HG02938 (cell line): ENCODE measurements around the gene KCNQ1.

Experiments
- ATAC-seq: cut with Tn5 transposase; IDR thresholded peaks from one replicate; pipeline ENCODE4 v1.9.1; 2021; ENCODE audit warnings: mild to moderate bottlenecking, moderate library complexity; ENCODE audit not compliant: unreplicated experiment

The KCNQ1 gene

DNA sequence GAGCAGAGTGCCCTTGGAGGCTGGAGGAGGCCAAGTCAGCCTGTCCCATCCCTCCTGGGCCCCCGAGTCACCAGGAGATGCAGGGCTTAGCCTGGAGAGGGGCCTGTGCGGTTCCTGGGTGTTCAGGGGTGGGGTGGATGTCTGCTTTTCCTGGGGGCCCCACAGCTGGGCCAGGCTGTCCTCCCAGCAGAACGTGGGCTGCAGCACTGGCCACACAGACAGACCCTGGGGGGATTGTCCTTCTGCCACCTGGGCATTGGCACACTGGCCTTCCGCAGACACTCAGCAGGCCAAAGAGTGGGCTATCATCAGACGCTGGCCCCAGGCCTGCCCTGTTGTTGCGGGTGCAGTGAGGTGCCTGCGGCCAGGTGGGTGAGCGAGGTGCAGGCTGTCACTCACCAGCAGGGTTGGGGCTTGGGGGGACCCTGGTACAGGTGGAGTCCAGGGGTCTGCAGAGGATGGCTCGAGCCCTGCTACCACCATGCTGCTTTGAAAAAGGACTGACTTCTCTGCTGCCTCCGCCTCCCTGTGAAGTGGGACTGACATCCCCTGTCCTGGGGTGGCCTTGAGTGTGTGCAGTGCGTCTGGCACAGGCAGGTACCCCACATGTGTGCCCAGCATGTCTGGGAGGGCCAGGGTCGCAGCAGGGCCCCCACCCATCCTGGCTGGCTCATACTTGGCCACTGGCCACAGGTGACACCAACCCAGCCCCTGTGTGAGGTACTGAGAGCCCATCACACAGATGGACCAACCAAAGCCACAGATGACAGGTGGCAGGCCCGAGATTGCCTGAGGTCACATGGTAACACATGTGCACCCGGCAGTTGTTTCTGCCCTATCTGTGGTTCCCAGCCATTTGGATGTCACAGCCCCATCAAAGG lies 294.0 kb downstream of the KCNQ1 start:
- ATAC-seq = no peak

DNA sequence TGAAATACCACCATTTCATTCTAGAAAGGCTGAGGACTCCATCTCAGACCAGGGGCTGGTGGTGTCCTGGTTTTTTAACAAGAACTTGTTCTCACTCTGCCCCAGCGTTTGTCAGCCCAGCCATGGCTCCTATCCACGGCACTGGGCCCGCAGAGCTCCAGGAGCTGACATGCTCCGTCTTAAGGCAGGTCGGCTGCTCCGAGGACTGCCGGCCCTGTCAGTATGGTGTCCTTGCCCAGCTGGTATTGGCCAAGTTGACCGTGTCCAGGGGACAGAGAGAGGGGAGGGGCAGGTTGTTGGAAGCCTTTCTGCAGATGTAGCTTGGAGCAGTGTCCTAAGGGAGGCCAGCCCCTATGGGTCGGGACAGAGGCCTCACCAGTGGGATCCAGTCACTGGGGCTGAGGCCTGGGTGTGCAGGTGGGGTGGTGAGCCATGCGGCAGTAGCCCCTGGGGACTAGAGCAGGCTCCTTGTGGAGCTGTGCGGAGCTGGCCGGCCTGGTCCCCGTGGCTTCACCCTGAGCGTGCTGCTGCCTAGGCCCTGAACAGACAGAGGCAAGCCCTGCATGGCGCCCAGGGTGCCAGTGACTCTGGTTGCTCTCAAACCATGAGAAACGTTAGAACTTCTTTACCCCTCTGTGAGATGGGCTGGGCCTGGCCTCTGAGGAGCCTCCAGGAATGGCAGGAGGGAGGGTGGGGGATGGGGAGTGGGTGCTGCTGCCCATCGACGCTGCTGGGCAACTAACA lies 294.9 kb downstream of the KCNQ1 start:
- ATAC-seq = no peak

DNA sequence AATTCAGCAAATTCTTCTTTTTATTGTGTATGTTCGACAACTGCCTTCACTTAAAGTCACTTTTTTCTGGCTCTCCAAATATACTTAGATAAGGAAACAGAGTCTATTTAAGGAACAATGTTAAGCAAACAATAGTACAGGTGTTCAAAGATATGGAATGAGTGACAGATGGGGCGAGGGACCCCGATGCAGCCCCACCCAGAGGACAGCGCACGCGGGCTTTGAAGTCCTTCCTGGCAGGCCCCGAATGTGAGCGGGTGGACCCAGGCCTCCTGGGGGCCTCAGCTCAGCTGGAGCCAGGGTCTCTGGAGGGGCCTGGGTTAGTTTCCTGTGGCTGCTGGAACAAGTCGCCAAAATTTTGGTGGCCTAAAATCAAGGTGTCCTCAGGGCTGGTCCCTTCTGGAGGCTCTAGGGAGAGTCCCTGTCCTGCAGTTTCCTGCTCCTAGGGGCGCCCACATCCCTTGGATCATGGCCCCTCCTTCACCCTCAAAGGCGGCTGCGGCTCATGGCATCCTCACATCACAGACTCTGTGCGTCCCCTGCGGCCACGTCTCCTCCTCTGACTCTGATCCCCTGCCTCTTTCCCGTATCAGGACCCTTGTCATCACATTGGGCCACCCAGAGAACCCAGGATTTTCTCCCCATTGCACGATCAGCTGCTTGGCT lies 295.6 kb downstream of the KCNQ1 start:
- no peak for ATAC-seq

DNA sequence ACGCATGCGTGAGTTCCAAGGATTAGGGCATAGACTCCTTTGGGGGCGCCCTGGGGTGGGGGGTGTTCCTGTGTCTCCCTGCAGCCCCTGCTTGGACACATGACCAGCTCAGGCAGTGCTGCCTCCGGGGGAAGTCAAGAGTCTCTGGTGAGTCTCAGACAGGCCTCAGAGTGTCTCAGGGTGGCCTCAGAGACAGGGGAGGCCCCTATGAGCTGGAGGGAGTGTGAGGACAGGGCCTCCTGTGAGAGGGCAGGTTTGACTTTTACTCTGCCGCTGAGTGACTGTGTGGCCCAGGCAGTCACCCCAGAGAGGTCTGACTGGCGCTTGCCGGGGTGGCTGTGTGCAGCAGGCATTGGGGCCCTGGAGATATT lies 296.2 kb downstream of the KCNQ1 start:
- ATAC-seq = no peak

DNA sequence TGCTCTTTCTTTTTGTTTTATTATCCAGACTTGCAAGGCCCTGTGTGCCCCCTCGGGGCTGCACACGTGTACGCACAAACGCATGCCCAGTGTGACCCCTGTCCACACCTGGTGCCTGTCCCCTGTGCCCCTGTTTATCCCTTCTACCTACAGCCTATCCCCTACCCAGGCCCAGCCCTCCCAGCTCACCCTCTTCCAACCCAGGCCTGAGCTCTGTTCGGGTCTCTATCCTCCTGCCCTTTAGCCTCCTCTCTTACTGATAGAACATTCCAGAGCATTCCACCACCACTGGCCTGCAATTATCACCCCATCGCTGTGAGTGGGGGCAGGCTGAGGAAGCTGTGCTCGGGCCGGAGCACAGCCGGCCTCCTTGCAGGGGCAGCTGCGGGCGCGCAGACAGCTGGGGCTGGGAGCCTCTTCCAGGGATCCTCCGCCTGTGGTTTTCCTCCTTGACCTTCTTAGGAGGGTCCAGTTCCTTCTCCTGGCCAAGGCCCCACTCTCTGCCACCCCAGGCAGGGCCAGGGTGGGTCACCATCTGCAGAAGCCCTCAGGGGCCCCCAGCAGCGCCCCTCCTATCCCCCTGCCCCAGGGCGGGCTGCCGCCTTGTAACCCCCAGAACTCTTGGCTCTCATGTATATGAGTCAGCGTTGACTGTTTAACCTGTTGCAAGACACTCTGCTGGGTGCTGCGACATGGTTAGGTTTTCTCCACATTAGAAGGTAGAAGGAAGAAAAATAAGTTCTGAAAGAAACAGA lies 296.7 kb downstream of the KCNQ1 start:
- no peak for ATAC-seq

DNA sequence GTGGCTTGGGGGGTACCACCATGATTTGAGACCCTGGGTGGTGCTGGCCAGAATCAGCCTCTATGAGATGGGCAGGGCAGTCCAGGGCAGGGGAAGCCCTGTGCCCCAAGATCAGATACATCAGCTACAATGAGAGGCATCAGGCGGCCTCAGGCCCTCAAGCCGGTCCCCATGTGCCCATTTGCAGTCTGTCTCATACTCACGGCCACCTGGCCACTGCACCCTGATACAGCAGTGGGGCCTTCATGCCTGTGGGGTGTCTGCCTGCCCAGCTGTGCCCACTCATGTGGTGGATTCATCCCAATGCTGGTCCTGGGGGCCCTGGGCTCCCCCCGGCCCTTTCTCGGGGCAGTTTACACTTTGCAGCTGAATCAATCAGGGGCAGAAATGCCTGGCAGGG lies 297.4 kb downstream of the KCNQ1 start:
- ATAC-seq = no peak

DNA sequence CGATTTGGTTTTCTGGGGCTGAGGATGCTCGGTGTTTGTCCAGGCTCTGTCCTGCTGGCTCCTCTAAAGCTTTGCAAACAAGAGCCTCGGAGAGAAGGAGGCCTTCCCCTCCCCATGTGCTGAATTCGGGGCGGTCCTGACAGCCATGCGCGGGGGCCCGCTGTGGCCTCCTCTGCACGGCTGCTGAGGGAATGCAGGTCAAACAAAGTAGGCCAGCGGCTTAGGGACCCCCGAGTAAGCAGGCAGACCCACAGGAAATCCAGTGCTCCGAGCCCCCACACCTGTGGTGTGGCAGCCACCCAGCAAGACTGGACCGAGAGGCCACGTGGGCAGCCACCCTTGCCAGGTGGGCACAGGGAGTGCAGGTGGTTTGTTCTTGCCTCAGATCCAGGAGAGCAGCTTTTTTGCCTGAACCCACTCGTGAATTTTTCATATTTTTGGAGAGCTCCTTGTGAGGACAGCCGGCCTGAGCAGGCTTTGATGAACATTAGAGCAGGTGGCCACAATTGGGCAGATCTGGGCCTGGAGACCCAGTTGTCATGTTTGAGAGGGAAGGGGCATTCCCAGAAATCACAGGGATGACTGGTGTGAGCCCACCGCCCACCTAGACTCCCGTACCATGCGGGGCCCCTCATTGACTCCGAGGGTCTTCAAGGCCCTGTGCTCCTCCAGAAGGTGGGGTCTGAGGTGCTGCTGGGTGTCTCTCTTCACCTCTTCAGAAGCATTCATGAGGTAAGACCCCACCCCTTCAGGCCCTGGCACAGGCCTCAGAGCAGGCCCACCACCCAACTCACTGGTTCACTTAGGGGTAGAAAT lies 298.0 kb downstream of the KCNQ1 start:
- ATAC-seq = no peak

DNA sequence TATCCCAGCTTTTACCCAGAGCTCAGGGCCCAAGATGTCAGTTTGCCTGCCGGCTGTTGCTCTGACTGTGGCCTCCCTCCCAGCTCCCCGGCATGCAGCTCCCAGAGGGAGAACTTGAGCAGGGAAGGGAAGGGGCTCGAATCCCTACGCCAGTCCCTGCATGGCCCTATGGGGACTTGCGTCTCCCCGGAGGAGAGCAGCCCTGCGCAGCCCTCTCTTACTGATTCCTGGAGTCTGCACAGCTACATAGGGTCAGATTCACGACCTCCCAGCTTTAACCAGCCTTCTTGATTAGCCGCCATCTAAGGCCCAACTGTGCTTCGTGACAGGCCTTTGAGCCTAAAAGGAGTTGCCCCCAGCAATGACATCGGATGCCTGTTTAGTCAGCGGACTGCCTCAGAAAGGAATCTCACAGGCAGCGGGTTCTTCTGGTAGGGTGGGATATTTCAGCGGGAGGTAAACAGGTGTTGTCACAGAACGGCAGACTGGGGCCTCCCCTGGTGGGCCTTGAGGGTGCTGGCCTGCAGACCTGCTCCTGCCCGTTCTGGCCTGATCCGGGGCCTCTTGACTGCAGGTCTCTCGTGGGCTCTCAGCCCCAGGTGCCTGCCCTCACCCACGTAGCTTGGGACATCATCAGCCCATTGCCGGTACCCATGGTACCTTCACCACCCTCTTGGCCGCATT lies 298.8 kb downstream of the KCNQ1 start:
- no peak for ATAC-seq

DNA sequence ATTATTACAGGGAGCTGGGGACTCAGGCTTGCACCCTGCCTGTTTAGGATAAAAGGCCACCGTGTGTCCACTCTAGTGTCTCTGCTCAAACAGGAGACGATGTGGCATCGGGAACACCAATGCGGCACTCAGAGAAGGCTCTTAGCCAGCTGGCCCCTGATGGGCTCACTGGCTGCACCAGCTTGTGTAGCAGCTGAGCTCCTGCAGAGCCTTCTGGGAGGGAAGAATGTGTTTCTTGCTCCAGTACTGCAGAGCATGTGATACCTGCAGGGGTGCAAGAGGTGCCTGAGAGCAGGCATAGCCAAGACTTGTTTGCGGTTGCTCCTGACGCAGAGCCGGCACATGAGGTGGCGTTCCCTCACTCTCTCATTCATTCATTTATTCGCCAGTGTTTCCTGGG lies 299.4 kb downstream of the KCNQ1 start:
- no peak for ATAC-seq

DNA sequence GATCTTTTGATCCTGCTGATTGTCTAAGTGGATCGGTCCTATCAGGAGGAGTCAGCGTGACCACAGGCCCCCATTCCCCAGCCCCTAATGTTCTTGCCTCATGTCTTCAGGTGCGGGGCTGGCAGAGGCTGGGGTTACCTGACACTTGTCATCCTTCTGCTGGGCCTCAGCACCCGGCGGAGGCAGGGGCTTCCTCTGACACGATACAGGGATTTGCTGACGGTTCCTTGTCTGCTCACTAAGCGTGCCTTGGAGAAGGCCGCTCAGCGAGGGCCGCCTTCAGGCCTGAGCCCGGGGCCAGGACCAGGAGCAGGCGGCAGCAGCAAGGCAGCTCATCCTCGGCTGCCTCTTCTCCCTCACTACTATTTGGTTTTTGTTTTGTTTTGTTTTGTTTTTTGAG lies 300.7 kb downstream of the KCNQ1 start:
- no peak for ATAC-seq

DNA sequence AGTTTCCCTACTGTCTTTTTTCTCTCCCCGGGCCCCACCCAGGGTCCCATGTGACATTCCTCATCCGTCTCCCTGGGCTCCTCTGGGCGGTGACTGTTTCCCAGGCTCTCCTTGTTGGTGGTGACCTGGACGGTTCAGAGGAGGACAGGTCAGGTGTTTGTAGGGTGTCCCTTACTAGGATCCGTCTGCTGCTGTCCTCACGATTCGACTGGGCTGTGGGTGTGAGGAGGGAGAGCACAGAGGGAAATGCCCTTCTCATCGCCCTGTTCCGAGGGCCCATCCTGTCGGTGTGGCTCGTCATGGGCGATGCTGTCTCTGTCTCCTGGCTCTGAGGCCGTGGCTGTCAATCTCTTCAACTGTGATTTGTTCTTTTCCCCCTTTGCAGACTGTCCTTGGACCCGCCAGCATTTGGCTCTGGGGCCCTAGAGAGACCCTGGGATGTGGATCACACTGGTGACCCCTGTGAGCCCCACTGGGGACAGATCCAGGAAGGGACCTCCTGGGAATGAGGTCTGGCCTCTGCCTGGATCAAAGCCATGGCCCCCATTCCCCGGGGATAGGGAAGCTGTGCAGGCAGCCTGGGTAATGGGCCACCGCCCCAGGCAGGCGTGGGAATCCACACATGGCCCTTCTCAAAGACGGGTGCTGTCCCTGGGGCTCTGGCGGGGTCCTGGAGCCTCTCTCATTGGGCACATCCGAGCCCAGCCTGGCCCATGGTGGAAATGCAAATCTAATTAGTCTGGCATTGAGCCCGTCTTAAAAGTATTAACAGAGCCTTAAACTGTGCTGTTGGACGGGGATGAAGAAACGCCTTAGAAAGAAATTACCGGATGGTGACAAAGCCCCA lies 301.8 kb downstream of the KCNQ1 start:
- ATAC-seq = no peak

DNA sequence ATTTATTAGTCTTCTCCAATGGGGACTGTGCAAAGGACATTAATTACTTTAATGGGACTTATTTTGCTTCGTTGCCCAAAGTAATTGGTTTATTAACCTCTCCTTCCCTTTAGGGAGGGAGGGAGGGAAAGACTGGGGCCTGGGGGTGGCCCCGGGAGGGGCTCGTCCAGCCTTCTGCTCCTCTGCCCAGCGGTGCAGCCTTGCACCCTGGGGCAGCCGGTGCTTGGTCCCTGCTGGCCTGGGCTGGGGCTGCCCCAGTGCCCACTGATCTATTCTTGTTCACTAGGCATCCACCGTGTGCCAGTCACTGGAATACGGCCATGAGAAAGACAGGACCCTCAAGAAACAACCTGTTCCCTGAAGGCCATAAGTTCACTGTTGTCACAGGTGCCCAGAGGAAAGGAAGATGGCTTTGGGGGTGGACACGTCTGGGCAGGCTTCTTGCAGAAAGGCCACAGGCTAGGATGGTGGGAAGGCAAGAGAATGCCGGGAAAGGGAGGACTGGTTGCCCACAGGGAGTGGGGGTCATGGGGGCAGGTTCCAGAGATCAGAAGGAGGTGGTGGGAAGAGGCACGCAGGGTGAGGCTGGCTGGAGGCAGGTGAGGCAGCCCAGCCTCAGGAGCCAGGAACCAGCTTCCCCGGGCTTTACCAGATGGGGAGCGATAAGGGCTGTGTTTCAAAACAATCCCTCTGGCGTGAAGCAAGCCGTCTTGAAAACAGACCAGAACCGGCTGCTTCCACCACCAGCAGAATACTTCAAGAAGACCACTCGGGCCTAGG lies 302.6 kb downstream of the KCNQ1 start:
- ATAC-seq = no peak

DNA sequence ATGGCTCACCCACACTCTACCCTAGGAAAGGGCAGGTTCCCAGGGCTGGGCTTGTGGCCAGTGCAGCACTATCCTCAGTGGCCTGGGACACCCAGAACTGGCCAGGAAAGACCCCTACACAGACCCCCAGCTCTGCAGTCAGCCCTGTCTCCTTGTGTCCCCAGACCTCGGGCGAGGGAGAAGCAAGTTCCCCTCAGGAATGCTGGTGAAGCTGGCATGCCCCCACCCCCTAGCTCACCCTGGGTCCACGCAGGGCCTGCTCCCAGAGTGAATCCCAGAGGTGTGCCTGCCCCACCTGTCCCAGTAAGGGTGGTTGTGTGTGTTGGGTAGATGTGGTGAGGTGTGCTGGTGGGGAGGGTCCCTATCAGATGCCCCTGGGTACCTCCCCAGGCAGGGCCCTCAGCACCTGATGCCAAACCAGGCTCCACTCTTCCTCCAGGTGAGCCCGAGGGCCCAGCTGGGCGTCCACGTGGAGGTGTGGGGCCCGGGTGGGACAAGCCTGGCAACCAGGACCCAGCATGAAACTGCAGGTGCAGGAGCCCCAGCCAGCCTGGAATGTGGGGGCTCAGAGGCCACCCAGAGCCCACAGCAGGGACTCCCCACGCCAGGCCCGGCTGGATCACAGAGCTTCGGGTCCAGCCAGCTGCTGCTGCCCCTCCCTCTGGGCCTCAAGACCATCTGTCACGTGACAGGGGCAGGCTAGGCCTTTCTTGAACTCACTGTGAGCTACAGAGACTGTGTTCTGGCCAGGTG lies 303.4 kb downstream of the KCNQ1 start:
- ATAC-seq = no peak

DNA sequence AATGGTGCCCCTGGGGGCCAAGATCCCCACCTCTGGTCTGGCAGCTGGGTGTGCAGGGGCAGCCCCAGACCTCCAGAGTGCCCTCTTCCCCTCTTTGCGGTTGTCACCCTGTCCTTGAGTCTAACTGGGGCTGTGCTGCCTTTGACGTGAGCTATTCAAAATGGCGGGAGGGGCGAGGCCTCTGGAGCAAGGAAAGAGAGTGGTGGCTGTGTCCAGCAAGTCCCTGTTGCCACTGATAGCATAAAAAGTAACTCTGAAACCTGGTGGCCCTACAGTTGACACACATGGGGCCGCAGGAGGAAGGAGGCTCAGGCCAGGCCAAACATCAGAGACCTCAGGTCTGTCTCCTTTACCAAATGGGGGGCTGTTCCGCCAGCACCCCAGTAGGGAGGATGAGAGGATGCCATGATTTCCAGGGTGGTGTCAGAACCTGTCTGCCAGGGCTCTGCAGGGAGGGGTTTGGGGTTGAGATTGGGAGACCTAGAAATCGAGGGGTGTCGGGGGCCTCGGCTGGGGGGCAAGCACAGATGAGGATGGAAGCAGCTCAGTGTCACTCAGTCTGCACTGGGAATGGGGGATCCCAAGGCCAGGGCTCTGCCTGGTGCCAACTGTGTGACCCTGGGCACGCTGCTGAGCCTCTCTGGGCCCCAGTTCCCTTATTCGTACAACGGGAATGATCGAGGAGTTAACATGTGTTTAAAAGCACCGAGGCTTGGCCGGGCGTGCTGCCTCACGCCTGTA lies 304.2 kb downstream of the KCNQ1 start:
- ATAC-seq = no peak

DNA sequence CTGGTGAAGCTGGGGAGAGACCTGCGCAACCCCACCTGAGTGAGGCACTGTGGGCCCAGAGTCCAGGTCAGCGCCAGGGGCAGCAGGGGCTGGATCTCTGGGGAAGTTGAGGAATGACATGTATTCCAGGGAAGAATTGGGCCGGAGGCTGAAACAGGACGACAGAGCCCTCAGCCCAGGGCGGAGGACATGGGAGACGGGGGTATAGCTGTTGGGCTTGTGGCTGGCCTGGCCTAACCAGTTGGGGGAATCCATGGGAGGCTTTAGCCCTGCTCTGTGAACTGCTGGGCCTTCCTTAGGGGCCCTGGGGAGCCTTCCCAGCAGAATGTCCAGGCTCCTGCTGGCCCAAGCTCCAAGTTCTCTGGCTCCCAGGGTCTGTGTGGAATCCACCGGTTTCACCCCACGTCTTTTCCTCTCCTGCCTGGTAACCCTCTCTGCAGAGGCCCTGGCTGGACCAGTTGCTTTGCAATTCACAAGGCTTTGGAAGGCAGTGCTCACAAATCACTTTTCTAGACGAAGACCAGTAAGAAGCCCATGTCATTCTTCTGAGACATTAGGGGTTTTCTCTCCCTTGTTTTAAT lies 305.4 kb downstream of the KCNQ1 start:
- no peak for ATAC-seq
